Prostate gland (tissue), 2 donors: ENCODE results near the gene IQCE. TPM values are rescaled to one million over a fixed set of nuclear protein-coding genes. Genes with fewer than 3 reads are reported as not detected.

Experiments
- DNase-seq: peaks from one replicate; pipeline ENCODE4 v3.0.0-alpha.2; 2019; ENCODE audit warnings: low spot score
- H3K27ac ChIP-seq, 2 donors: fragments of 200-600 bp; sonication (generic); 2 replicates each; pipeline ENCODE4 v1.5.1; 2017 to 2019
- H3K27me3 ChIP-seq: fragments of 200-600 bp; sonication (generic); replicated peaks from 2 replicates; pipeline ENCODE4 v1.5.1; 2019; ENCODE audit not compliant: insufficient read depth
- H3K36me3 ChIP-seq, 2 donors: fragments of 200-600 bp; sonication (generic); 1 replicate in 1 of 2; 2 replicates in 1 of 2; pipeline versions ENCODE4 v1.5.1 to v1.8.1; 2017 to 2019
- H3K4me1 ChIP-seq: fragments of 200-600 bp; sonication (generic); replicated peaks from 2 replicates; pipeline ENCODE4 v1.5.1; 2019
- H3K4me3 ChIP-seq, 2 donors: fragments of 200-600 bp; sonication (generic); 2 replicates each; pipeline ENCODE4 v1.5.1; 2017 to 2019
- H3K9me3 ChIP-seq: fragments of 200-600 bp; sonication (generic); 2 replicates; pipeline ENCODE4 v1.5.1; 2017
- CTCF ChIP-seq, 4 experiments: fragments of 200-600 bp in 2 of 4; fragments of 450-650 bp in 2 of 4; sonication (generic) in 2 of 4; IDR thresholded peaks; 1 replicate in 3 of 4; 2 replicates in 1 of 4; pipeline ENCODE4 v1.5.1; 2016 to 2019; ENCODE audit warnings: antibody characterized with exemption in 4 of 4, mild to moderate bottlenecking in 2 of 4, moderate library complexity in 2 of 4
- POLR2A ChIP-seq: fragments of 450-650 bp; IDR thresholded peaks from one replicate; pipeline ENCODE4 v1.6.1; 2016; ENCODE audit warnings: antibody characterized with exemption, mild to moderate bottlenecking
- POLR2AphosphoS5 ChIP-seq: sonication (generic); formaldehyde crosslinking; IDR thresholded peaks from one replicate; pipeline ENCODE4 v1.6.1; 2017; ENCODE audit warnings: antibody characterized with exemption
- WGBS: methylation state at CpG from one replicate; pipeline ENCODE4 v1.1.5; 2018; 5-methylcytosine and 5-hydroxymethylcytosine counted together
- intact Hi-C: fragments of 100-400 bp; cut with DNase I; formaldehyde crosslinking; loops from one replicate; pipeline ENCODE4 v1.14.2; 2022
- total RNA-seq, 2 donors: library from RNA; depleted of rRNA; stranded (reverse); fragments of >200 nt; gene quantifications; one replicate each; pipeline ENCODE4 v1.1.0, GENCODE V29; 2016

IQCE gene
- total RNA-seq, 2 donors from 2014 or later, result 20.2 to 41.9 TPM

DNA sequence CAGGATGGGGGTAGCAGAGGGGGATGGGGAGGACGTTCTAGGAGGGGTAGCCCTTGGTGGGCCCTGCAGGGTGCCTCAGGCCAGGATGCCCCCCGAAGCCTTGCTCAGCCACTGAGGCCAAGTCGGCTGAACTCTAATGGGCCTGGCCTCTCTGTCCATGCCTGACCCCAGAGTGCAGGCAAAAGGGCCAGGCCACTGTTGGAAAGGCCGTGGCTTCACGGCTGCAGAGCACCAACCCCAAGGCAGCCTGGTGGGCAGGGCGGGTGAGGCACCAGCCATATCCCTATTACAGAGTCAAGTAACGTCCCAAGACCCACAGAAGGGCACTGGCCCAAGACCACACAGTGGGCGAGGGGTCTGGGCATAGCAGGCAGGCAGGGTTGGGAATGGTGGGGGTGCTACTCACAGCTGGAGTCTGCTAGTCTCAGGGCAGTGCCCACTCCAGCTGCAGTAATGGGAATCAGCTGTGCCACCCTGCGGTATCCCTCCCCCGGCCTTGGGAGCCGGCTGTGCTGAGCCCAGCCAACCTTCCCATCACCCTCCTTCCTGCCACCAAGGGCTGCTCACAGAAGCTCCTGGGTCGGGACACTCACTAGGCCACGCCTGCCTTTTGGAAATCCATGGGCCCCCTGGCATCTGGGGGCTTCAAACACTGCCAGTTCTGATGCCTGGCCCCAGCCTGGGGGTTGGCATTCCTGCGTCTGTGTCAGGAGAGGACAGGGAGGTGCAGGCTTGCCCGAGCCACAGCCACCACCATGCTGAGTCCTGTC lies 43.2 kb upstream of the IQCE start:
- peaks cover 16% of the 10 kb centered on the region for H3K4me1 ChIP-seq

GRCh38 chr7:2516194-2516555 lies 42.6 kb upstream of the IQCE start:
- DNase-seq, result no peak
- Histone ChIP-seq H3K27ac (no peak overlapping the region), H3K36me3 (no peaks in the 10 kb centered on the region), H3K27me3 (no peaks in the 10 kb centered on the region), H3K9me3 (no peaks in the 10 kb centered on the region), H3K4me3 (no peak overlapping the region), H3K4me1 (peaks cover 10% of the 10 kb centered on the region)
- TF ChIP-seq POLR2AphosphoS5 (no peak), CTCF (IDR thresholded peaks at IDR 0.05) (no peak), POLR2A (no peak)
- WGBS, result 89% methylated on average over 7 of the region's 8 CpGs
- intact Hi-C loops, result no loop called here

More for the DNA sequence above, 43.2 kb upstream of the IQCE start:
- H3K4me3 ChIP-seq, result no peak overlapping the region
- TF ChIP-seq POLR2A (no peak), CTCF (IDR thresholded peaks at IDR 0.05) (no peak), POLR2AphosphoS5 (no peak)
- no peaks in the 10 kb centered on the region for H3K36me3 ChIP-seq
- H3K27ac ChIP-seq, result no peak overlapping the region
- no peaks in the 10 kb centered on the region for H3K27me3 ChIP-seq
- no peaks in the 10 kb centered on the region for H3K9me3 ChIP-seq
- DNase-seq, result no peak
- intact Hi-C loops, result no loop called here
- 89% methylated on average over 15 of the region's 15 CpGs for WGBS

DNA sequence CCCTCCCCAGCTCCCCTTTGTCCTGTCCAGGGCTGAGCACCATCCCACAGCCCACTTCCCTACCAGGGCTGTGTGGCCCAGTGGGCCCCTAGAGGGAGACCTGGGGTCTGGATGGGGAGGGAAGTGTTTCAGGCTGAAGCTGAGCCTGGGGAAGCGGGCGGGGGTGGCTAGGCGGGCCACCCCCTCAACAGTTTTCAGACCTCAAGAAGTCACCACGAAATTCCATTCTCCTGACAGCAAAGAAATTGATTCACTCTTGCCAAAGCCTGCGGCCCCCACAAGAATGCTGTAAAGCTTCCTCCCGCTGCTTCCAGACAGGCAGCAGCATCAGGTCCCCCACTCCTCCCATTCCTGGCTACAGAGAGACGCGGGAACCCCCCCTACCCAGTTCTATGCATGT lies 41.8 kb upstream of the IQCE start:
- Histone ChIP-seq H3K4me3 (no peak overlapping the region), H3K4me1 (peaks cover 6% of the 10 kb centered on the region), H3K27ac (no peak overlapping the region), H3K27me3 (no peaks in the 10 kb centered on the region), H3K9me3 (no peaks in the 10 kb centered on the region), H3K36me3 (no peaks in the 10 kb centered on the region)
- TF ChIP-seq CTCF (IDR thresholded peaks at IDR 0.05) (no peak), POLR2A (no peak), POLR2AphosphoS5 (no peak)
- no peak for DNase-seq
- WGBS, result 70% methylated on average over 8 of the region's 8 CpGs
- intact Hi-C loops, result no loop called here

DNA sequence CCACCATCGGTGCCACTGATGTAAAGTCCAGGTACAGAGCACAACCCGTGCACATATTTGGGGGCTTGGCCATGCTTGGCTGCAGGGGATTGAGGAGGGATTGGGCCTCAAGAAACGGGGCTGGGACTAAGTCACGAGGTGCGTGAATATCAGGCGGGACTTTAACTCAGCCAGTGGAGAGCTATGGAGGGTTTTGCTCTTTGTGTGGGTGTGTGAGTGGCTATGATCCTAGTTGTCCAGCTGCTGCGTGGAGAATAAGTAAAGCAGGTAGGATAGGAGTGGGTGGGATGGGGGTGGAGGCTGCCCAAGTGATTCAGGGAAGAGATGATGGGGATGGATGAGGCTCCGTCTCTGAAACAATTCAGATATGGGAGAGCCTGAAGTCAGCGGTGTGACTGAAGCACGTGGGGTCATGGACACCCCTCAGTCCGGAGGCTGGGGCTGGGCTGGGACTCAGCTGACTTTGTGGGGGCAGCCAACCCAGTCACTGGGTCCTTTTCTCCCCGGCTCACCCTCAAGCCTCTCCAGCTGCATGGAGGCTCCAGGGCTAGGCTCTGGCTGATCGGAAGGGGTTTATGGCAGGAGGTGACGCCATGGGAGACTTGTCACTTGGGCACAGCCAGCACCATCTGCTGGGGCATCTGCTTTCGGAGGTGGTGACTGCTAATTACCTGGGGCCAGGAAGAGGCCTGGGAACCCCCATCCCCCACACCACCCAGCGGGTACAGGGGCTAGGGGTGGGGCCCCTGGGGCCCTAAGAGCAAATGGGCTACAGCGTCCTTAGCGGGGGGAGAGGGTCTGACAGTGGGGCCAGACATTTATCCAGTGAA lies 40.9 kb upstream of the IQCE start:
- no peak for DNase-seq
- peaks cover 12% of the 10 kb centered on the region for H3K4me1 ChIP-seq
- no peaks in the 10 kb centered on the region for H3K36me3 ChIP-seq
- TF ChIP-seq CTCF (IDR thresholded peaks at IDR 0.05) (no peak), POLR2A (no peak), POLR2AphosphoS5 (no peak)
- intact Hi-C loops, result no loop called here
- no peaks in the 10 kb centered on the region for H3K27me3 ChIP-seq
- H3K27ac ChIP-seq, result no peak overlapping the region
- H3K9me3 ChIP-seq, result no peaks in the 10 kb centered on the region
- no peak overlapping the region for H3K4me3 ChIP-seq
- WGBS, result 80% methylated on average over 16 of the region's 18 CpGs
